Stimulated activated CD8-positive, alpha-beta memory T cell treated with anti-CD3 and anti-CD28 coated beads, Interleukin-2, amount 100 ng/mL, for 1 hour (primary cell): ENCODE results near the gene RYR3.

Experiments
- DNase-seq, 2 donors: peaks; one replicate each; pipeline ENCODE4 v3.0.0-alpha.2; 2020; ENCODE audit warnings: low read depth in 2 of 2

RYR3 gene

DNA sequence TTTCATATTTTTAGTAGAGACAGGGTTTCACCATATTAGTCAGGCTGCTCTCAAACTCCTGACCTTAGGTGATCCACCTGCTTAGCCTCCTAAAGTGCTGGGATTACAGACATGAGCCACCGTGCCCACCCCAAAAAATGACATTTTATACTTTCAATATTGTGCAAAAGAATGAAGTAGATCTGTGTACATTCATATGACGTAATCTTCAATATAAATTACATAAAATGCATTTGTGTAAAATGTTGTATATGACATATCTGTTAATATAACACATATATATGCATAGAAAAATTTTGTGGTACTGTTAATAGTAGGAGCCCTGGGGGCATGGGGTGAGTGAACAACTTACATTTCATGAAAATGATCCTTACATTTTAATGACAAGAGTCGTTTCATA, 71.7 kb downstream of the RYR3 start:
- DNase-seq, result no peak

DNA sequence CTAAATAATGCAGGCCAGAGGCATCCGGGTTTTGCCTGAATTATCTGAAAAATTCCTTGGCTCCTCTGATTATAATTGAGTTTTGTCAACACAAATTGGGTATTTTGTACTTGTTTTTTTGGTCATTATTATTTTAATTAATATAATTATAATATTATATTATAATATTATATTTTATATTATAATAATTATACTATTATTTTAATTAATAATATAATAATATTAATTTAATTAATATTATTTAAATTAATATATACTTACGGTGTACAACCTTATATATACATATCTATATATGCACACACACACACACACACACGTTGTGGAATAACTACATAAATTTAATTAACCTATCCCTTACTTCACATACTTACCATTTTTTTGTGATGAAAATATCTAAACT, 73.5 kb downstream of the RYR3 start:
- DNase-seq, result no peak

DNA sequence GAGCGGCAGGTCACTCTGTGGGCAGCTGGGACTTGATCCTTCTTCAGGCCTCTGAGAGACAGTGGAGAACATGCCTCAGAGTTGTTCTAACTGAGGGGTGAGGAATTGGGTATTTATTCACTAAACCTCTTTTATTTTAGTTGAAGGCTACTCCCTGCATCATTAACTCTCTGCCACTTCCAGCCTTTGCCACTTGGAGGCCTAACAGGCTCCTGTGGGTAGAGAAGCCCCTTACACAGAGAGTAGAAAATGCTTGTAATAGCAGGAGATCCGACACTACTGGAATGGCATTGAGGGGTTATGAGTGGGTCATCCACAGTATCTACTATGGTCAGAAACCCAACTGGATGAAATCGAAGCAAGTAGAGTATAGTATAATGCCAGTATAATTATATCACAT, 81.7 kb downstream of the RYR3 start:
- DNase-seq, result no peak

DNA sequence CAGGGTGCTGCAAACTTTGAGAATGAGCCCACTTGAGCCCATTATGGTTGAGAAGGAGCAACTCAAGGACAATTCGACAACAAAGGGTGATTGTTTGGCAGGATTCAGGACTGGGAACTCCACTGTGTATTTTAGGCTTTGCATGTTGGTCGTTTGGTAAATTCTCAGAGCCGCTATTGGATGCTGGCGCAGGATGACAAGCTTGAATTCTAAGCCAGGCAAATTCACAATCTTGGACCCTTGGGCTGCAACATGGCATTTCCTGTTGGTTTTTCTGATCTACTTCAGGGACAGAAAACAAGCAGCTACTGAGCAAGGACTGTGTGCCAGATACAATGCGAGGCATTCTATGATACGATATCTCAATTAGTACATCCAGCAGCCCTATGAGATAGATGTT, 82.8 kb downstream of the RYR3 start:
- no peak for DNase-seq

DNA sequence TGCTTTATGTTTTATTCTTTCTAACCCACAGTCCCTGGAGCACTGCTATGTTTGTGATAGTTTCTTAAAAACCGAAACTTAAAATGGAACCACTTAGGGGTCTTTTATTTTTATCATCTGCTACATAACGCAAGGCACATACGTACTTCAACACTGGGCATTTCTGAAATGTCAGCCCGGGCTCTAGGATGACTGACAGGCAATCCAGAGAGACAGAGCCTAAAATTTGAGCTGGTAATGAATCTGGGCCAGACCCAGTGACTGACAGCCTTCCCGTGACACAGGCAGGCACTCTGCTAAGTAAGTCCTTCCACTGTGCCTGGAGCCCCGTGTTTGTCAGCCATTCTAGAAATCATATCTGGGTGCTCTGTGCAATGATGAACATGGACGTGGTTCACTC, 84.6 kb downstream of the RYR3 start:
- no peak for DNase-seq

DNA sequence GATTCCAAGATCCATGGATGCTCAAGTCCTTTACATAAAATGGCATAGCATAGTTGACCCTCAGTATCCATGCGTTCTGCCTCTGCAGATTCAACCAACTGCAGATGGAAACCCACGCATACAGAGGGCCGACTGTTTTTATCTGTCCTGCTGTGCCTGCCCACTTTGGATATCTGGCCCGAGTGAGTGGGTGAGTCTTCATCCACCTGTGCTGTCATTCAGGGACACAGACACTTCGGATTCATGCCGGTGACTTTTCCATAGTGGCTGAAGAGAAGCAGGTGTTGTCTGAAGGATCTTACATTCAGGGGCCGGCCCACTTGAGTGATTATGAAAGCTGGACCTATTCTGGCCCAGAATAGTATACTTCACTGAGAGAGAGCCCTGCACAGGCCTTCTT, 85.1 kb downstream of the RYR3 start:
- DNase-seq, result no peak

DNA sequence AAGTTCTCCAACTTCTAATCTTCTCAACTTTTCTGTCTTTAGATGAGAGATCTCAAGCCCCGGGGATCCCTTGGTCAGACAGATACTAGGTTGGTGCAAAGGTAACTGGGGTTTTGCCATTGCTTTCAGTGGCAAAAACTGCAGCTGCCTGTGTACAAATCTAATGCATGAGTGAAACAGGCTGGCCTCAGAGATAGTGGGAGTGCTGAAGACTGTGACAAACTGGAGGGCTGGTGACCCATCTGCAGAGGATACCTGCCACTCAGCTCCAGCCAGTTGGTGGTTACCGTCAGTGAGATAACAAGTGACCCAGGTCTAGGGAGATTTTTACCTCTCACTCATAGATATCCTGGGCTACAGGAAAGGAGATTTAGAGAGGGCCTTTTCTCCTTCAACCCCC, 85.7 kb downstream of the RYR3 start:
- no peak for DNase-seq

DNA sequence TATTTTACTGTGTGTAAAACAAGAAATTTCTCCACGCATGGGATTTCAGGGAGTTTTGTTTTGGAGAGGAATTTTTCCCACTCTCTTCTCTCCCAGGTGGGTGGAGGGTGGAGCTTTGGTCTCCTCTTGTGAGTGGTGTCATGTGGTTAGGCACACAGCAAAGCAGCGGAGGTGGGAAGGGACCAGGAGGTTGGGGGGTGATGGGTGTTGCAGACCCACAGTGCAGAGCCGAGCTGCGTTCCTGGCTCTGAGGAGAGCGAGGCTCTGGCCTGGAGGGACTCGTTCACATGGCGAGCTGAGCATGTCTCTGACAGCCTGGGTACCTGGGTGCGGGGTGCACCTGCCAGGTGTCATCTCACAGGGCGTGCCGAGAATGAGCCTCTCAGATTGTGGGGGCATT, 87.8 kb downstream of the RYR3 start:
- no peak for DNase-seq

DNA sequence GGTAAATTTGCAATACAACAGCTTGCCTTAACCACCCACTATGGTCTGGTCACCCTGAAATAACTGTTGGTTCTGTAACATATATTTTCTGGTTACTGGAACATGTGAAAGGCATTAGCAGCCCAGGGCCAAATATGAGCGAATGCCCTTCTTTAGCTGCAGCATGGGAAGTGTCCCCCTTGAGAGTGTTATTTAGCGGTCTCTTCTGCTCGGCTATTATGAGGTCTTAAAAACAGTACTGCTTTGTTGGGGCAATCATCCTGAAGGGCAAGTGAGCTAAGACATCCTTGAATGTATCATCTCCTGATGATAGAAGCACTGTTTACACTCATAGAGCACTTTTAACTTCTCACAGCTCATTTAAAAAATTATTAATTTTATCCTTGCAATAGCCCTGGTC, 90.2 kb downstream of the RYR3 start:
- no peak for DNase-seq

DNA sequence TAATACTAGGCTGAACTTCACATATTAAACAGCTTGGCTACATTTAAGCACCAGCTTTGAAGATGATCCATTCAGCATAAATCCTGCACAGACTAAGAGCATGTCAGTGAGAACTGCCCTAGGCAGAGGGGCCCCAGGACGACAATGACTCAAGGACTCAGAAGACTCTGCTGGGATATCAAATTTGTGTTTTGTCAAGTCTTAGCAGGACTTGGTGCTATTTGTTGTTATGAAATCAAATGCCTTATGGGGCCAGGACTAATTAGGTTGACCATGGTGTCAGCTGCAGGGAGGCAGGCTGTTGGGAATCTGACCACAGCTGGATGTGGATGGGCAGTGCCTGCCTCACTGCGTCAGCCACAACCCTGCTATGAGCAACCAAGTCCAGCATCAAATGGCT, 91.8 kb downstream of the RYR3 start:
- no peak for DNase-seq

DNA sequence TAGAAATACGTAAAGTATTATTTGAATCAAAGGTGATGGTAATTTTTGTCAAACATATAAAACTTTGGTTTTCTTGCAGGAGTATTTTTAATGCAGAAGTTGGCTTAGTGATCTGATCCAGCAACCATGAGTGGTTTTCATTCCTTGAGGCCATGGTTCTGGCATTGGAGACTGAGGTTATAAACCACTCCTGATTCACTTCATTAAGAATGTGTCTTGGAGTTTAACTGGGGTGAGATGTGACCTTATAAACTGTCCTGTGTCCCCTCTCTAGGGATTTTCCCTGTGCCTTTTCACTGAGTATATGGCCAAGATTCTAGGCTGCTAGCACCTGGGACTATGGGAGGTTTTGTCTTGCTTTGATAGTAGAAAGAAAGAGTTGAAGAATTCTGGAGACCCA, 94.3 kb downstream of the RYR3 start:
- DNase-seq, result no peak

DNA sequence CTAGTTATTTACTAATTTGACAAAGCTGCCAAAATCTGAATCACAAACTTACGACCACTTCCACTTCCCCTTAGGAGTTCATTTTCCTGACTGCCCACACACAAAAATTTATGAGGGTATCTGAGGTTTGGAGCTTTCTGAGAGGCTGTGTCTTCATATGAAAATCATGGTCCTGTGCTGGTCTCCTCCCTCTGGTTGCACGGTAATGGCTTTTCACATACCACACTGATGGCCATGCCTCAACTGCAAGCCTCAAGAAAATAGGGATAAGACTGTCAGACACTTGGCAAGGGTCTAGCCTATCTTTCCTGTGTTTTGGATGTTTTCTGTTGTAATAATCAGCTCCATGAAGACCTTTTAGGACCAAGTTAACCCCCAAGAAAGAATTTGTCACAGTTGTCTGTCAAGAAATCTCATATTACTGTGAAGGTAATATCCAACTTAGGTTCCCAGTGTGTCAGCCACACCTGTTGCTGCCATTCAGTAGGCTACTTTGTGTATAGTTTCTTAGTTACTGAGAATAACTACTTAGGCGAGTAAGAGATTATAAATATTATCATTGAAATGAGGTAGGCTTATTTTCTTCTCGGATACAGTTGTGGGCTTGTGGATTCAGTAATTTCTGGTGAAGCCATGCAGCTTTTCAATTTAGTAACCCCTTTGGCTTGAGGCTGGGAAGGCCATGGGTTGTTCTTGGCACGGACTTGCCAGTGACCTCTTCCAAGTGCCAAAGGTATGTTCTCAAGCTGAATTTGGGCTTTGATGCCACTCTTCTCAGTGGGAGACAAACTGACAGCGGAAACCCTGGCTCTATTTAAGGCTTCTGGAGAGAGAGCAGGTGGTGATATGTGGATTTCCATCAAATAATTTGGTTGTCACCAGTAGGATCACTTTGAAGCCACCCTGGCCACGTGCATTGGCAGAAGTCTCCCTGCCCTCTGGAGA, 101.1 kb downstream of the RYR3 start:
- no peak for DNase-seq

DNA sequence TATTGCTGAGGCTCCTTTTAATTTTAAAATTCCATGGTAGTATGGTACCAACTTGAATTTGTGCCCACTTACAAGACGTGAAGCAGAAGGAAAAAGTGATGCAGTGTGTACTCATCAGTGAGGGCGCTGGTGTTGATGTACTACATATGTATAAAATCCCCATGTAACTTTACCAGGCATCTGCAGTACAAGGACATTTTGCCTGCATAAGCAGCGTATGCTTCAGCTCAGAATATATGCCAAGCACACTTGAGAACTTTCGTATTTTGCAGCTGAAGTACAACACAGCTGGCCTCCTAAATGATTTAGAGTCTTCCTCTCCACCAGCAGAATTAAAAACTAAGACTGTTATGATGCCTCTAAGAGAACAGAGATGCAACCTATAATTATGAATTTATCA, 108.9 kb downstream of the RYR3 start:
- no peak for DNase-seq

DNA sequence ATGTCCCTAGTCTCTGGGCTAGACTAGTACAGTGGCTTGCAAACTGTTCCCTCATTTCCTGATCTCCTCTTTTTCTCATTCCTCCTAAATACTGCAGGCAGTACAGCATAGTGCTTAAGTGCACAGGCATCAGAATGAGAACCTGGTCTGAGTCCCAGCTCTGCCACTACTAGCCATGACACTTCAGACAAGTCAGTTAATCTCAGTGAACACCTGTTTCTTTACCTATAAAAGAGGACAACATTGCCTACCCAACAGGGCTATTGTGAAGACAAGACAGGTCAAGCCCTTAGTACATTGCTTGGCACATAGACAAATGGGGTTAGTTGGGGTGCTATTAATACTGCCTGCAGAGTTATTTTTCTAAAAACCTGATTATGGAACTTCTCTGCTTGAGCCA, 113.3 kb downstream of the RYR3 start:
- no peak for DNase-seq

DNA sequence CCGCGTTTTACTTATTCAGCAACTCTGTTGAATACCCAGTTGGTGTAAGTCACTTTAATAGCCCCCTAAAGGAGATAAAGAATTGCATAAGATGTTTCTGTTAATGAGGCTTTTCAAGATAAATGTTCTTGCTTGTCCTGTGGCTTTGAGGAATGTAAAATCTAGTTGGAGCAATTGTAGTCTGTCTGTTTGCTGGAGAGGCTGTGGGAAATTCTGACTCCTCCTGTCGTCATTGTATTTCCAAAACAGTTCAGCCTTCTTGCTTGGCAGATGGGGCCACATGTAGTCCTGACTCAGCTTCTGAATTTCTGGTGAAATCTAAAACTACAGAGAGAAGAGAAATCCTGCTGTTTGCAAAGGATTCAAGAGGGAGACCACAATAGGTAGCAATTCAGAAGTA, 114.4 kb downstream of the RYR3 start:
- DNase-seq, result no peak

DNA sequence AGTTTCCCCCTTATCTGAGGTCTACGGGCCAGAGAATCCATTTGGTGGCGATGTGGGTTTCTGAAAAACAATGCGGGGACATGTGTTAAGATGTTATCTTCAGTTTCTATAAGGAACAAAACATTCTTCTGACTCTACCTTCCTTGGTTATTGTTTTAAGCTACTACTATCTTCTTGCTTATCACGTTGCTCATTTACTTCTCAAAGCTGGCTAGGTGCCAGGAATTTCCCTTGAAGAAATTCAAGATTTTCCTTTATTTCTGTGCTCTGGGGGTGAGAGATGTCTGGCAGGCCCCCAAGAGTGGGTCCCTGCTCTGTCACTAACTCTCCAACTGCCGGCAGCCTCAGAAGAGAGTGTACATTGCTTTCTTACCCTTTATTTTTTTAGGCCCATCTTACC, 119.8 kb downstream of the RYR3 start:
- DNase-seq, result no peak

DNA sequence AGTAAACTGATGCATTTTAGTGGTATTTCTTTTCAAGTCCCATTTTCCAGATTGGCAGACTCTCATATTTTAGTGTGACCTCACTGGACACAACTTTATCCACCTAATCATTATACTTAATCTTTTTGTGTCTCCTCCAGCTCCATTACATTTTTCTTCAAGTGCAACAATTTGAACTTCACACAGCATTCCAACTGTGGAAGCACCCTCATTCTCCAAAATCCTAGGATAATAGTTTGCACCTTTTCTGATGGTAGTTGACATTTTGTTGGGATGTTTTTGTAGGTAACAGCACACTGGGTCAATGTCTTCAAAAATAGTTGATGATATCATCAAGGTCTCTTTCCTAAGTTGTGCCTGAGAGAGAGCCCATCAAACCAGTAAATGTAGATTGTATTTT, 123.1 kb downstream of the RYR3 start:
- DNase-seq, result no peak

DNA sequence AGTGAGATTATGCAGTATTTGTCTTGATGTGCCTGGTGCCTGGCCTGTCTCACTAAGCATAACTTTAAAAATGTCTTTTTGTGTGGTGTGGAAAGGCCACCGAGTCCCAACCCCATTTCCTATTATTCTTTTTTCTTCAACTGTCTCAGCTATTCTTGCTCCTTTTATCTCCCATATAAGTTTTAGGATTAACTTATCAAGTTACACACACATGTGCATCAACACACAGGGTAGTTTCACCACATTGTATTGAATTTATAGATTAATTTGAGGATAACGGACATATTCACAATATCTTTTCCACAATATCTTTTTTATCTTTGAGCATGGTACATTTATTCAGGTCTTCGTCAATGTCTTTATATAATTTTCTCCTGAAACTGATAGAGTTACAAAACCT, 127.6 kb downstream of the RYR3 start:
- no peak for DNase-seq

DNA sequence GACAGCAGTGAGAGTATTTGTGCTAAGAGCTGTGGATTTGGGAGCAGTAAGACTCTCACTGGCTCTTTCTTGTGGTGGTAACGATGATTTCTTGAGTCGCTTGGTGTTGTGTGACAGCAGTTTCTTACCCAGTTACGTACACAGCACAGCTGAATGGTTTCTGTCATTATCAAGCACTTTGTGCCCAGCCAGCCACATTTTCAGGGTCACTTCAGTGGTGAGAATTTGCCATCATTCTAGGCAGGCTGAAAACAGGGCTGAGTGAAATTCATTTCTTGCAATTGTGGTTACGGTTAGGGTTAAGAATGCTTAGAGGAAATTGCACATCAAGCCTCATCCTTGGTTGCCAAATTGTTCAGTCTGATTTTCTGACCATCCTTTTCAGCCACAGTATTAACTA, 130.1 kb downstream of the RYR3 start:
- no peak for DNase-seq

DNA sequence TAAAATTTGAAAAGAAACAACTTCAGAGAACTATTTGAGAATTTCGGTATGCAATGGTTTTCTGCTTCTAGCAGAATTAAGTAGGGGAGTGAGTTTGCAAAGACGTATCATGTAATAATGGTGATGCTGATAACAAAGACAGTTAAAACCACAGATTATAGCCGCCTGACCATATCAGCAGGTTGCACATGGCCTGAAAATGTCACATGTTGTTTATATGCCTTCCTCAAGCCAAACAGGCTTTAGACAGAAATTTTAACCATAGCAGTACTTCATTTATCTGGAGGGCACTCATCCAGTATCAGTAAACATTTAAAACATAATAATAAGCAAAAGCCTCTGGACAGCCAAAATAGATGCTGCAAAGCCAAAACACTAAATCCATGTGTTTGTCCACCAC, 131.7 kb downstream of the RYR3 start:
- DNase-seq, result no peak

DNA sequence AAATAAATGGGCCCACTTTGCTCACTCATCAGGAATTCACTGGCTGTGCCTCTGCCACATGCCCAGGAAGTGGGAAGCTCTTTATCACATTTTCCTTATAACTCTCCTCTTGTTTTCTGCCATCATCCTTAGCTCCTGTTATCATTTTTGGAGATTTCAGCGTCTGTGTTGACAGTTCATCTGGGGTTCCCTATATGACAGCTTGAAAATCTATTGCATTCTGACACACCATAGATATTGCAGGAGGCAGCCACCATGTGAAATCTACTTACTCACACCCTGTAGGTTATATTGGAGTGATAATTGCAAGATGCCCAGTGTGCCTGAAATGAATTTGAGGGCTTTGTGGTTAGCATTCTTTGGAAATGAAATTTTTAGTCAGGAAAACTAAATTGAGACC, 132.9 kb downstream of the RYR3 start:
- DNase-seq, result no peak

DNA sequence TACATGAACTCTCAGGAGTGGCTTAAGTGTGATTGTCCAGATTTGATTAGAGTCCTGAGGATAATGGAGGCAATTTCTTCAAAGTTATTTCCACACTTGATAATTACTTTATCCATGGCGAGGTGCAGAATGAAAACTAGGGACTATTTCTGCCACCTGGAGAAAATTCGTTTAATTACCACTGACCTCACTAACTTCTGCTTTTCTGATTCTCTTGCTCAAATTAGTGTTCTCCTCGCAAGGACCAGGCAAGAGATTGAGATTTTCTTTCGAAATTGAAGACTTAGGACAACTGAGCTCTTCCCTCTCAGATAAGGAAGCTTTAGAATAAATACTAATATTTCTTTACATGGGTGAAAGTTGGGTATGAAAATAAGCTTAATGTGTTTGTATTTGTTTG, 135.2 kb downstream of the RYR3 start:
- DNase-seq, result no peak

DNA sequence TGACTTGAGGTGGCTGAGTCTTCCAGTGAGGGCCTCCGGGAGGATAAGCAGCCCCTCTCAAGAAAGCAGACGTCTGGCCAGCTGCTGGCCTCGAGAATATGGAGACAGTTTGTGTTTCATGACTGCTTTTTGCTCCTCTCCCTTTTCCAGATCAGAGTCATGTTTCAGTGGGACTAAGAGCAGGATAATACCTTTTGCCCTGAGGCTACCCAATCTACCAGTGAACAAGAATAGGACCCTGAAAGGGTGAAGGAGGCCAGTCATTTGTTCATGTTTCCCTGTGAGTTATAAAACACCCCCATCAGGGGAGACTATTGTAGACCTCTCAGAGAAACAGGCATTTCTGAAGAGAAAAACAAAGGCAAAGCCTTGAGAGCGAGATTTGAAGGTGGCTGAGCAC, 137.4 kb downstream of the RYR3 start:
- DNase-seq, result no peak

DNA sequence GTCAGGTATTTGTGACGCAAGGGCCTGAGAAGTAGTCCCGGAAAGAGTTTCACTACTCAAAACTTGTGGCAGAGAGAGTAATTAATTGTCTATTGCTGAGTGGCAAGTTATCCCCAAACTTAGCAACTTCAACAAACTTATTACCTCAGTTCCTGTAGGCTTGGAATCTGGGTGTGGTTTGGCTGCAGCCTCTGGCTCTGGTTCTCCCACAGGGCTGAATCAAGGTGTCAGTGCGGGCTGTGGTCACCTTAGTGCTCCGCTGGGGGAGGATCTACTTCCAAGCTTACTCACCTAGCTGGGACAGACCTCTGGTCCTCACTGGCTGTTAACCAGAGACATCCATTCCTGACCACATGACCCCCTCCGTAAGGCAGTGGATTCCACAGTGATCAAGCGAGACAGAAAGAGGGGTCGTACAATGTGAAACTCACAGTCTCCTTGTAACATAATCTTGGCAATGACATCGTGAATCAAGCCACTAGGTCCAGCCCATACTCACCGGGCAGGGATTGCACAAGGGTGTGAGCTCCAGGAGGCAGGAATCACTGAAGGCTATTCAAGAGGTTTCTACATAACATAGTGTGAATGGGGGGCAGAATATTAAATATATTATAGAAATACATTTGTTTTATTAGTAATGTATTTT, 138.3 kb downstream of the RYR3 start:
- DNase-seq, result no peak
